ENCODE measurements around the gene CRABP1. TPM values are rescaled to one million over a fixed set of nuclear protein-coding genes. Genes with fewer than 3 reads are reported as not detected.

CRABP1 gene
- total and polyA plus RNA-seq, 5 donors = 0.29 to 0.32 TPM; not detected in 3

DNA sequence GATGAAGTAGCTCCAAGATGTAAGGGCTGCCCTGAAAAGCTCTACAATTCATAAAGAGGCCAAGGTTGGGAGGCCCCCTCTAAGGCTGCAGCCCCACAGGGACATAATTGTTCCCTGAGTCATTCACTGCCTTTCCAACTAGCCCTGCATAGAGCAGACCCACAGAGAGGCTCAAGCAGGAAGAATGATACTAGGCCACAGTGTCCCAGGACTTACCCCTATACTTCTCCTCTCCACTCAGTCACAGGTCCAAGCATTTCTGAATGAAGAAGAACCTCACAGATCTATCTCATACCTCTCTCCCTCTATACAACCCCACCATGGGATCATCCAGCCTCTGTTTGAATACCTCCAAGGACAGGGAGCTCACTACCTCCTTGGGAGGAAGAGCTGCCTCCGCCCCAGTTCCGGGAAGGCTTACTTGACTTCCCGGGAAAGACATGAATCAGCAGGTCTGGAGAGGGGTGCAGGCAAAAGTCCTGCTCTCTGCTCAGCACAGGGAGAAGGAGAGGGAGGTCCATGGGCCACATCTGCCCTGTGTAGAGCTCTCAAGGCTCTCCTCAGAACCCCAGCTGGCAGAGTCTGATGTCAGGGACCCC is 33.9 kb upstream of the CRABP1 start:
- H3K27me3 ChIP-seq (ENCODE audit: control insufficient read depth, insufficient read depth) = no peaks in the 10 kb centered on the region
- H3K27ac ChIP-seq (ENCODE audit: low read length) = no peak overlapping the region
- intact Hi-C loops (cut with DNase I) = loop anchor here in 3 of 4 donors (5.0 kb wide), 1 partner anchor 116 kb away; no protein-coding TSS in a partner anchor
- no peaks in the 10 kb centered on the region for H3K4me1 ChIP-seq (ENCODE audit: control insufficient read depth, insufficient read depth, low read length)
- ATAC-seq = no peak
- no peak for DNase-seq
- H3K4me3 ChIP-seq (ENCODE audit: low read length) = no peak overlapping the region
- no peaks in the 10 kb centered on the region for H3K9me3 ChIP-seq (ENCODE audit: control insufficient read depth, low read length)
- 74% methylated on average over 3 of the region's 3 CpGs for WGBS

DNA sequence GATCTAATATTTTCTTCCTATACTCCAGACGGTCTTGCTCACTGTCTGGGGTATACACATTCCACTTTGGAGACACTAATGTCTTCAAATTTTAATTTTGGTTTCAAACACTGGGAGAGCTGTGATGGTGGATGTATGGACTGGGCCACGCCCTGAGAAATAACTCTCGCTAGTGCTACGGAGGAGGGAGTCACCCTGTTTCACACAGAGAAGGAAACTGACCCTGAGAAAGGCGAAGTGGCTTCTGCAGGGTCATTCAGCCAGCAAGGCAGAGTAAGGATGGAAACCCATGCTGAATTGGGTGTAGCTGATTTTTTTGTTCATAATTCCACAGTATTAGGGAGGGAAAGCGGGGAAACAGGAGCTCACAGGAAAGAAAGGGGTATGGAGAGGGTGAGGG is 32.2 kb upstream of the CRABP1 start:
- 54% methylated on average over 6 of the region's 6 CpGs for whole genome bisulfite sequencing
- no peak overlapping the region for H3K4me3 ChIP-seq (ENCODE audit: low read length)
- H3K27ac ChIP-seq (ENCODE audit: low read length) = no peak overlapping the region
- DNase-seq (no peak), ATAC-seq (no peak)
- intact Hi-C loops (cut with DNase I) = loop anchor here (2.0 to 5.0 kb wide), 2 partner anchors 114 to 115 kb away; no protein-coding TSS in a partner anchor
- H3K9me3 ChIP-seq (ENCODE audit: control insufficient read depth, low read length) = no peaks in the 10 kb centered on the region
- H3K27me3 ChIP-seq (ENCODE audit: control insufficient read depth, insufficient read depth) = no peaks in the 10 kb centered on the region
- H3K4me1 ChIP-seq (ENCODE audit: control insufficient read depth, insufficient read depth, low read length) = no peaks in the 10 kb centered on the region

DNA sequence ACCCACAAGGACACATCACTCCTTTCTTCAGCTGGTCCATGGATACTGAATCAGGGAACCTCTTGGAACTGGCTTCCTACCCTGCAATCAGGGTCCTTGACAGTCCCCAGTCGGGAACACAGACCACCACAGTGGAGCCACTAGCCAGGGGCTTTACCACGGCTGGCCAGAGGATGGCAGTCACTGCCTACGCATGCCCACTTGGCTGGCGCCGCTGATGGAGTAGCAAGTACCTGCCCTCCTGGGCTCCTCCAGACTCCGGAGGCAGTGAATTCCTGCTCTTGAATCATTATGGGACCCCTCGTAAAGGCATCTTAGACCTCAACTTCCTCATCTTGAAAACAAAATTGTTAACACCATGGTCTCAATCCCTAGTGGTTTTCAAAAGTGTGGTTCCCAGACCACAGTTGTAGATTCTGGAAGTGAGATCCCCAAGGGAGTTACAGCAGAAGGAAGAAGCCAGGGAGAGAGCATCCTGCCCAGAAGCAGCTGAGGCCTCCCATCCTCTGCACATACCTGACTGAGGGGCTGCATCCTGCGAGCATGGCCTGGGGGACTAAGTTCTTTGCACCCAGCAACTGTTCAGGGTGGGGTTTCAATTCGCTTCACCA is 31.6 kb upstream of the CRABP1 start:
- peak; percentile 55 to 84 (median 83) for DNase-seq
- peak; percentile 72 to 79 for ATAC-seq
- intact Hi-C loops (cut with DNase I) = loop anchor here (2.0 to 5.0 kb wide), 2 partner anchors 114 kb away; no protein-coding TSS in a partner anchor
- H3K27me3 ChIP-seq (ENCODE audit: control insufficient read depth, insufficient read depth) = no peaks in the 10 kb centered on the region
- no peak overlapping the region for H3K4me3 ChIP-seq (ENCODE audit: low read length)
- WGBS = 18% methylated on average over 9 of the region's 9 CpGs
- no peaks in the 10 kb centered on the region for H3K9me3 ChIP-seq (ENCODE audit: control insufficient read depth, low read length)
- no peak overlapping the region for H3K27ac ChIP-seq (ENCODE audit: low read length)
- H3K4me1 ChIP-seq (ENCODE audit: control insufficient read depth, insufficient read depth, low read length) = no peaks in the 10 kb centered on the region

DNA sequence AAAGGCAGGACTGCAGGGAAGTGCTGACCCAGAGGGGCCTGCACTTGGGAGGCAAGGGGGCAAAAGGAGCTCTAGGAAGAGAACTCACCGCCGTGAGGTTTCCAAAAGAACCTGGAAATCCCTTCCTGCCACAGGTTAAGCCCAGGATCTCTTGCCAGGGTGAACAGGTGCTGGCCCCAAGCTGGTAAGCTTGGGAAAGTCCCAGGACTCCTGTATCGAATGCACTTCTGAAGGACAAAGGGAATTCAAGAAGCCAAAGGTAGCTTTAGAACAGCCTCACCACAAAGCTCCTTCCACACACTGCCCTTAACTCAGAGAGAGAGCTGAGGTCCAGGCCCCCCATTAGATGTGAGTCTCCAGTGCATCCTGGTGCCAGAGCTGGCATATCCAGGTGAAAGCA is 28.9 kb upstream of the CRABP1 start:
- 85% methylated on average over 3 of the region's 3 CpGs for WGBS
- intact Hi-C loops (cut with DNase I) = no loop called here

DNA sequence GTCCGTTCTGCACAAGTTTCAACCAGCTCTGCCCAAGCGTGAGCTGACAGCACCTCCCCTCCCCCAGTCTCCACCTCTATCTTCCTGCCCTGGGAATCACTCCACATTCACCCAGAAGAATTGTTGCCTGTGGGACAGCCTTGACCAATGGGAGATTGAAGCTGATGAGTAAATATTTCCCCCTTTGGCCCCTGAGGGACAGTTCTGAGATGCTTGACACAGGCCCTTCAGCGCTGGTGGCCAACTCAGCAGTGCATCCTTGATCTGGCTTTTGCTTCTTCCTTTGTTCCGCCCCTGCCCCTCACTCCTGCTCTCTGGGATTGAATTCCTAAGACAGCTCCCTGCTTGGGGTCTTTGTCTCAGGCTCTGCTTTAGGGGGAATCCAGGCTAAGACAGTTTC is 27.6 kb upstream of the CRABP1 start:
- DNase-seq = no peak
- ATAC-seq = no peak
- Histone ChIP-seq H3K4me3 (ENCODE audit: low read length) (no peak overlapping the region), H3K27me3 (ENCODE audit: control insufficient read depth, insufficient read depth) (no peaks in the 10 kb centered on the region), H3K9me3 (ENCODE audit: control insufficient read depth, low read length) (no peaks in the 10 kb centered on the region), H3K27ac (ENCODE audit: low read length) (no peak overlapping the region), H3K4me1 (ENCODE audit: control insufficient read depth, insufficient read depth, low read length) (no peaks in the 10 kb centered on the region)
- 67% methylated on average over 4 of the region's 4 CpGs for WGBS
- intact Hi-C loops (cut with DNase I) = no loop called here

More for the DNA sequence above, 28.9 kb upstream of the CRABP1 start:
- no peaks in the 10 kb centered on the region for H3K9me3 ChIP-seq (ENCODE audit: control insufficient read depth, low read length)
- no peaks in the 10 kb centered on the region for H3K27me3 ChIP-seq (ENCODE audit: control insufficient read depth, insufficient read depth)
- H3K27ac ChIP-seq (ENCODE audit: low read length) = no peak overlapping the region
- DNase-seq (no peak), ATAC-seq (no peak)
- no peaks in the 10 kb centered on the region for H3K4me1 ChIP-seq (ENCODE audit: control insufficient read depth, insufficient read depth, low read length)
- no peak overlapping the region for H3K4me3 ChIP-seq (ENCODE audit: low read length)

DNA sequence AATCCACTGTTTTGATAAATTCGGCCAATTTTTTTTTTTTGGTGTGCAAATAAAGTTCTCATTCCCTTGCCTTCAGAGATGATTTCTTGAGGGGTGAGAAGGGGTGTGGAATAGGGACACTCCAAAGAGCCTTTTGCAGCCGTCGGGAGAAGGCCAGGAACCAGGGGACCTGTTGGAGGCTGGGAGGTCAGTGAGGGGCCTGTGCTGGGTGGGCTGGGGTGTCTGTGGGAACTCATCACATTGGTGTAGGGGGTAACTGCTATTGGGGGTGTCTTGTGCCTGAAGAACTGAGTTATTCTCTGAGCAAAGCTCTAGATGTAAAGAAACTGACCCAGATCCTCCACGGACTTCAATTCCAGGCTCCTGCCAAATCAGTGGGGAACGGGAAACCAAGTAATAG is 27.2 kb upstream of the CRABP1 start:
- Histone ChIP-seq H3K9me3 (ENCODE audit: control insufficient read depth, low read length) (no peaks in the 10 kb centered on the region), H3K4me3 (ENCODE audit: low read length) (no peak overlapping the region), H3K27ac (ENCODE audit: low read length) (no peak overlapping the region), H3K27me3 (ENCODE audit: control insufficient read depth, insufficient read depth) (no peaks in the 10 kb centered on the region), H3K4me1 (ENCODE audit: control insufficient read depth, insufficient read depth, low read length) (no peaks in the 10 kb centered on the region)
- intact Hi-C loops (cut with DNase I) = no loop called here
- WGBS = 71% methylated on average over 5 of the region's 5 CpGs
- ATAC-seq (no peak), DNase-seq (no peak)

DNA sequence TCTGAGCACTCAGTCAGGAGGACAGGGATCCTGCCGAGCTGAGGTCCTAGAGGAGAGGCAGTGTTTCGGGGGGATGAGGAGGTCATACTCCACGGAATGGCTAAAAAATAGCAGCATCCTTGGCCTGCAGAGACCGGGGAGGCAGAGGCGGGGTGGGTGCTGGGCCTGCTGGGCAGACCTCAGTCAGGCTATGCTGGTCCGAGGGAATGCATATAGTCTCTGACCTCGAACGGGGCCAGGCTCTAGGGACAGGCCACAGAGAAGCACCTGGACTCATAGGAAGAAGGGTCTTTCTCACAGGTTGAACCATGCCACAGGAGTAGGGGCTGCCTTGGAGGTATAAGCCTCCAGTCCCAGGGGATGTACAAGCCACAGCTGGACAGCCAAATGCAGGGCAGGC is 26.8 kb upstream of the CRABP1 start:
- H3K27ac ChIP-seq (ENCODE audit: low read length) = no peak overlapping the region
- H3K9me3 ChIP-seq (ENCODE audit: control insufficient read depth, low read length) = no peaks in the 10 kb centered on the region
- DNase-seq (no peak), ATAC-seq (no peak)
- H3K4me1 ChIP-seq (ENCODE audit: control insufficient read depth, insufficient read depth, low read length) = no peaks in the 10 kb centered on the region
- intact Hi-C loops (cut with DNase I) = no loop called here
- no peak overlapping the region for H3K4me3 ChIP-seq (ENCODE audit: low read length)
- 75% methylated on average over 8 of the region's 8 CpGs for WGBS
- no peaks in the 10 kb centered on the region for H3K27me3 ChIP-seq (ENCODE audit: control insufficient read depth, insufficient read depth)

DNA sequence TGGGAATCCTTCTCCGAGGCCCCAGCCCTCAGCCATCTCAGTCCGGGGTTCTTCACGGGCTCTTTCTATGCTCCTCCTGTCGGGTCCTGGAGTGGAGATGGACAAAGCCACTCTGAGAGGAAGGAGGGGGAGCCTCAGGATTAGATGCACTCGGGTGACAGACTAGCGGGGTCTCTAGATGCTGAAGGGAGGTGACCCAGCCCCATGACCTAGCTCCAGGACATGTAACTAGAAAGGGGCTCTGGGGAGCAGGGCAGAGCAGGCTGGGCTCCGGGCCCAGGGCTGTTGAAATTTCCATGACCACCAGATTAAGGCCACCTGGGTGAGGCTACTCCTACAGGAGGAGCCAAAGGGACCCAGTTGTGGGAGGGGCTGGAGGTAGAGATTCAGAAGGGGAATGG is 26.0 kb upstream of the CRABP1 start:
- WGBS = 72% methylated on average over 7 of the region's 7 CpGs
- H3K27ac ChIP-seq (ENCODE audit: low read length) = no peak overlapping the region
- DNase-seq = no peak
- H3K4me1 ChIP-seq (ENCODE audit: control insufficient read depth, insufficient read depth, low read length) = no peaks in the 10 kb centered on the region
- no peaks in the 10 kb centered on the region for H3K27me3 ChIP-seq (ENCODE audit: control insufficient read depth, insufficient read depth)
- intact Hi-C loops (cut with DNase I) = no loop called here
- ATAC-seq = no peak
- H3K4me3 ChIP-seq (ENCODE audit: low read length) = no peak overlapping the region
- no peaks in the 10 kb centered on the region for H3K9me3 ChIP-seq (ENCODE audit: control insufficient read depth, low read length)

DNA sequence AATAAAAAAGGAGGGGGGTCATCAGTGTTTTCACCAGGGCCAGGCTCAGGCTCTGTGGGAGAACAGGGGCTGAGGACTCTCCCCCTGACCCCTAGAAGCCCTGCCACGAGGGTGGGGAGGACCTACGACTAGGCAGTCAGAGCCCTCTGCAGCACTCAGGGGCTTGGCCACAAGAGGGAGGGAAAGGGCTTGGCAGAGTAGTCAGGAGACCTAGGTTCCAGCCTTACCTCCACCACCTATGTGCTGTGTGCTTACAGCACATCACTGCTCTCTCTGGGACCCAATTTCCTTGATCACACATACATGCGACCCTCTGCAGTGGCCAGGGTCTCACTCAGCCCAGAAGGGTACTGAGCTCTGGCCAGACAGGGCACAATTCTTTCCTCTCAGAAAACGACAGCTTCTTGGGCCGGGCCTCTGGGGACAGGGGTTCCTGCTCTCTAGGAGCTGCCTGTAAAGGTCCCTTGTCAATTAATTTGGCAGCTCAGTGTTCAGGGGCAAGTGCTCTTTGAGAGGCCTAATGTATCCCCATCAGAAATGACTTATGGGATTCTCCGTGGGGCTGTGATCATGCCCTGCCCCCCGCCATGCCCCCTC is 24.4 kb upstream of the CRABP1 start:
- Histone ChIP-seq H3K27ac (ENCODE audit: low read length) (no peak overlapping the region), H3K27me3 (ENCODE audit: control insufficient read depth, insufficient read depth) (no peaks in the 10 kb centered on the region), H3K4me1 (ENCODE audit: control insufficient read depth, insufficient read depth, low read length) (no peaks in the 10 kb centered on the region), H3K4me3 (ENCODE audit: low read length) (no peak overlapping the region), H3K9me3 (ENCODE audit: control insufficient read depth, low read length) (no peaks in the 10 kb centered on the region)
- intact Hi-C loops (cut with DNase I) = no loop called here
- 67% methylated on average over 7 of the region's 7 CpGs for WGBS
- DNase-seq (no peak), ATAC-seq (no peak)

DNA sequence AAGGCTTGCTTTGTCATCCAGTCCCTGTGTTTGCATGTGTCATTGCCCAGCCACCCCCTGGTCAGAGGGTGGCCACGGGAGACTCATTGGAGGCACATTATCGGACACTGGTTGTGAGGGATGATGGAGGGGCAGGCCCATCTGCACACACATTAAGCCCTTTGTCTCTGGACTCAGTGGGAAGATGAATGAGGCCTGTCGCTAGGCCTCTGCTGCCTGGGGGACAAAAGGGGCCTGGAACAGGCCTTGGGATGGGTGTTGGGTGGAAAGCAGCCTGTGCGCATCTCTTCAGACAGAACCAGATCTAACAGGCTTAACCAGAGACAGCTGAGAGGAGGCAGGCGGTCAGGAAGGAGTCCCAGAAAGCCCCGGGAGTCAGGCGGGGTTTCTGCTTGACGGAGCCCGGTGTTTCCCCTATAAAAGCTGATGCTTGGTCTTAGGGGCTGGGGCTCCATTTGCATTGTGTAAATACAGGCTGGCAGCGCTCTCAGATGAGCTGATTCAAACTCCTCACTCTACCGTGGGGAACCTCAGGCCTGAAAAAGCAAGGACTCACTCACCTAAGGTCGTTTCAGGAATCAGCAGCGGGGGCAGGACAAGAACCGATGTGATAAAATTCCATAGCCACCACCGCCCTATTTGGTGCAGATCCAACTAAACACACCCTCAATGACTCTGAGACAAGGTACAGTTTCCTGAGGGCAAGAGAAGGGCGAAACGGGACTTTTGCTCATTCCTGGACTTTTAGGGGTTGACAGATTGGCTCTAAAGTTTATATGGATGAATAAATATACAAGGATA is 23.7 kb upstream of the CRABP1 start:
- ATAC-seq = no peak
- intact Hi-C loops (cut with DNase I) = no loop called here
- Histone ChIP-seq H3K9me3 (ENCODE audit: control insufficient read depth, low read length) (no peaks in the 10 kb centered on the region), H3K27ac (ENCODE audit: low read length) (no peak overlapping the region), H3K4me1 (ENCODE audit: control insufficient read depth, insufficient read depth, low read length) (no peaks in the 10 kb centered on the region), H3K4me3 (ENCODE audit: low read length) (no peak overlapping the region), H3K27me3 (ENCODE audit: control insufficient read depth, insufficient read depth) (no peaks in the 10 kb centered on the region)
- no peak for DNase-seq
- 55% methylated on average over 17 of the region's 17 CpGs for WGBS

Measured in right cardiac atrium (tissue), 5 donors.